ENCODE data around the gene RPAP2.
"Not testable (repeated sequence)": the region's sequence is repeated elsewhere in the genome, so short reads cannot be mapped to it uniquely, and the experiment has no call there.

RPAP2 gene

GRCh38 chr1:92298573-92299476 lies at the start of gene RPAP2, which contains the start of gene GLMN:
Gene RPAP2, plus strand, starts transcription at chr1:92299059. Its CDS starts 15 bp downstream, at chr1:92299074.
Gene GLMN, minus strand, starts transcription at chr1:92298987. Its CDS starts 988 bp downstream, at chr1:92297999.
- H3K36me3 ChIP-seq (ENCODE audit: control insufficient read depth, insufficient read depth, low read length, severe bottlenecking), result peaks cover 27% of the 10 kb centered on the region
- no peaks in the 10 kb centered on the region for H3K27me3 ChIP-seq (replicated peaks; ENCODE audit: control insufficient read depth, insufficient read depth, low read length)
- H3K9ac ChIP-seq (ENCODE audit: low read length), result peak within 1 kb of the TSS; percentile 98
- peak; percentile 96 for DNase-seq (ENCODE audit: low read depth)
- H3K4me3 ChIP-seq (ENCODE audit: low read length), result peak within 1 kb of the TSS; percentile 98
- peaks cover 20% of the 10 kb centered on the region for H3K4me1 ChIP-seq (ENCODE audit: control insufficient read depth, insufficient read depth, low read length)
- no peaks in the 10 kb centered on the region for H3K9me3 ChIP-seq (ENCODE audit: control insufficient read depth, low read length)

GRCh38 chr1:92254714-92255113 lies 44.1 kb upstream of the RPAP2 start:
- H3K36me3 ChIP-seq (ENCODE audit: control insufficient read depth, insufficient read depth, low read length, severe bottlenecking), result peaks cover 26% of the 10 kb centered on the region
- not testable (repeated sequence) for DNase-seq (ENCODE audit: low read depth); H3K9ac ChIP-seq (ENCODE audit: low read length)

GRCh38 chr1:92259350-92259749 lies 39.5 kb upstream of the RPAP2 start:
- Histone ChIP-seq H3K4me1 (ENCODE audit: control insufficient read depth, insufficient read depth, low read length) (no peaks in the 10 kb centered on the region), H3K9ac (ENCODE audit: low read length) (no peak overlapping the region), H3K4me3 (ENCODE audit: low read length) (no peak overlapping the region), H3K36me3 (ENCODE audit: control insufficient read depth, insufficient read depth, low read length, severe bottlenecking) (peaks cover 40% of the 10 kb centered on the region), H3K9me3 (ENCODE audit: control insufficient read depth, low read length) (peaks cover 10% of the 10 kb centered on the region), H3K27me3 (replicated peaks; ENCODE audit: control insufficient read depth, insufficient read depth, low read length) (no peaks in the 10 kb centered on the region)
- DNase-seq (ENCODE audit: low read depth), result peak; percentile 2

More at GRCh38 chr1:92254714-92255113, 44.1 kb upstream of the RPAP2 start:
- H3K27me3 ChIP-seq (replicated peaks; ENCODE audit: control insufficient read depth, insufficient read depth, low read length); H3K4me3 ChIP-seq (ENCODE audit: low read length); H3K9me3 ChIP-seq (ENCODE audit: control insufficient read depth, low read length); H3K4me1 ChIP-seq (ENCODE audit: control insufficient read depth, insufficient read depth, low read length): not testable (repeated sequence)

- Histone ChIP-seq H3K9me3 (ENCODE audit: control insufficient read depth, low read length) (no peaks in the 10 kb centered on the region), H3K4me1 (ENCODE audit: control insufficient read depth, insufficient read depth, low read length) (no peaks in the 10 kb centered on the region), H3K9ac (ENCODE audit: low read length) (no peak overlapping the region), H3K27me3 (replicated peaks; ENCODE audit: control insufficient read depth, insufficient read depth, low read length) (no peaks in the 10 kb centered on the region), H3K36me3 (ENCODE audit: control insufficient read depth, insufficient read depth, low read length, severe bottlenecking) (peaks cover 44% of the 10 kb centered on the region), H3K4me3 (ENCODE audit: low read length) (no peak overlapping the region)
- no peak for DNase-seq (ENCODE audit: low read depth)
These were observed 36.3 kb upstream of the RPAP2 start for GRCh38 chr1:92262516-92262915.

GRCh38 chr1:92273039-92273438 lies 25.8 kb upstream of the RPAP2 start:
- no peak for DNase-seq (ENCODE audit: low read depth)
- no peak overlapping the region for H3K4me3 ChIP-seq (ENCODE audit: low read length)
- H3K4me1 ChIP-seq (ENCODE audit: control insufficient read depth, insufficient read depth, low read length), result no peaks in the 10 kb centered on the region
- H3K9me3 ChIP-seq (ENCODE audit: control insufficient read depth, low read length), result no peaks in the 10 kb centered on the region
- no peak overlapping the region for H3K9ac ChIP-seq (ENCODE audit: low read length)
- no peaks in the 10 kb centered on the region for H3K27me3 ChIP-seq (replicated peaks; ENCODE audit: control insufficient read depth, insufficient read depth, low read length)
- H3K36me3 ChIP-seq (ENCODE audit: control insufficient read depth, insufficient read depth, low read length, severe bottlenecking), result peaks cover 47% of the 10 kb centered on the region

- peaks cover 38% of the 10 kb centered on the region for H3K36me3 ChIP-seq (ENCODE audit: control insufficient read depth, insufficient read depth, low read length, severe bottlenecking)
These were observed 23.9 kb upstream of the RPAP2 start for GRCh38 chr1:92274939-92275338.

GRCh38 chr1:92276082-92276481 lies 22.8 kb upstream of the RPAP2 start:
- H3K4me3 ChIP-seq (ENCODE audit: low read length), result no peak overlapping the region
- H3K36me3 ChIP-seq (ENCODE audit: control insufficient read depth, insufficient read depth, low read length, severe bottlenecking), result peaks cover 32% of the 10 kb centered on the region
- H3K9ac ChIP-seq (ENCODE audit: low read length), result no peak overlapping the region
- no peak for DNase-seq (ENCODE audit: low read depth)
- H3K9me3 ChIP-seq (ENCODE audit: control insufficient read depth, low read length), result no peaks in the 10 kb centered on the region
- no peaks in the 10 kb centered on the region for H3K27me3 ChIP-seq (replicated peaks; ENCODE audit: control insufficient read depth, insufficient read depth, low read length)
- no peaks in the 10 kb centered on the region for H3K4me1 ChIP-seq (ENCODE audit: control insufficient read depth, insufficient read depth, low read length)

More at GRCh38 chr1:92274939-92275338, 23.9 kb upstream of the RPAP2 start:
- DNase-seq (ENCODE audit: low read depth), result no peak
- no peak overlapping the region for H3K9ac ChIP-seq (ENCODE audit: low read length)
- no peaks in the 10 kb centered on the region for H3K27me3 ChIP-seq (replicated peaks; ENCODE audit: control insufficient read depth, insufficient read depth, low read length)
- H3K4me1 ChIP-seq (ENCODE audit: control insufficient read depth, insufficient read depth, low read length), result no peaks in the 10 kb centered on the region
- H3K4me3 ChIP-seq (ENCODE audit: low read length), result no peak overlapping the region
- no peaks in the 10 kb centered on the region for H3K9me3 ChIP-seq (ENCODE audit: control insufficient read depth, low read length)

GRCh38 chr1:92277105-92277723 lies 21.6 kb upstream of the RPAP2 start:
- Histone ChIP-seq H3K4me1 (ENCODE audit: control insufficient read depth, insufficient read depth, low read length) (no peaks in the 10 kb centered on the region), H3K9me3 (ENCODE audit: control insufficient read depth, low read length) (no peaks in the 10 kb centered on the region), H3K27me3 (replicated peaks; ENCODE audit: control insufficient read depth, insufficient read depth, low read length) (no peaks in the 10 kb centered on the region), H3K4me3 (ENCODE audit: low read length) (no peak overlapping the region), H3K36me3 (ENCODE audit: control insufficient read depth, insufficient read depth, low read length, severe bottlenecking) (peaks cover 30% of the 10 kb centered on the region), H3K9ac (ENCODE audit: low read length) (no peak overlapping the region)
- peak; percentile 11 for DNase-seq (ENCODE audit: low read depth)

- not testable (repeated sequence) for H3K9ac ChIP-seq (ENCODE audit: low read length); H3K27me3 ChIP-seq (replicated peaks; ENCODE audit: control insufficient read depth, insufficient read depth, low read length); H3K4me1 ChIP-seq (ENCODE audit: control insufficient read depth, insufficient read depth, low read length); H3K4me3 ChIP-seq (ENCODE audit: low read length); H3K9me3 ChIP-seq (ENCODE audit: control insufficient read depth, low read length); DNase-seq (ENCODE audit: low read depth)
- peaks cover 13% of the 10 kb centered on the region for H3K36me3 ChIP-seq (ENCODE audit: control insufficient read depth, insufficient read depth, low read length, severe bottlenecking)
These were observed 19.1 kb upstream of the RPAP2 start for GRCh38 chr1:92279781-92280180.

- H3K4me1 ChIP-seq (ENCODE audit: control insufficient read depth, insufficient read depth, low read length); H3K9me3 ChIP-seq (ENCODE audit: control insufficient read depth, low read length); DNase-seq (ENCODE audit: low read depth); H3K4me3 ChIP-seq (ENCODE audit: low read length); H3K9ac ChIP-seq (ENCODE audit: low read length); H3K27me3 ChIP-seq (replicated peaks; ENCODE audit: control insufficient read depth, insufficient read depth, low read length): not testable (repeated sequence)
- peaks cover 10% of the 10 kb centered on the region for H3K36me3 ChIP-seq (ENCODE audit: control insufficient read depth, insufficient read depth, low read length, severe bottlenecking)
These were observed 17.4 kb upstream of the RPAP2 start for GRCh38 chr1:92281411-92281810.

- peak; percentile 83 for DNase-seq (ENCODE audit: low read depth)
- Histone ChIP-seq H3K4me1 (ENCODE audit: control insufficient read depth, insufficient read depth, low read length) (peaks cover 6% of the 10 kb centered on the region), H3K4me3 (ENCODE audit: low read length) (no peak overlapping the region), H3K27me3 (replicated peaks; ENCODE audit: control insufficient read depth, insufficient read depth, low read length) (no peaks in the 10 kb centered on the region), H3K36me3 (ENCODE audit: control insufficient read depth, insufficient read depth, low read length, severe bottlenecking) (peaks cover 41% of the 10 kb centered on the region), H3K9ac (ENCODE audit: low read length) (no peak overlapping the region), H3K9me3 (ENCODE audit: control insufficient read depth, low read length) (no peaks in the 10 kb centered on the region)
These were observed 7.4 kb upstream of the RPAP2 start for GRCh38 chr1:92291372-92291999.
